Measurements from ENCODE around the gene ENOX1. TPM values are rescaled to one million over a fixed set of nuclear protein-coding genes. Genes with fewer than 3 reads are reported as not detected.

The ENOX1 gene
- total and polyA plus RNA-seq, 9 of the 15 experiments (the other 6 are each of a cell fraction or from before 2014, with no cell fraction given): not detected

- Histone ChIP-seq H3K36me3 (ENCODE audit: control insufficient read depth, insufficient read depth, low read length) (no peaks in the 10 kb centered on the region), H3K27ac (ENCODE audit: extremely low read depth, low read depth, low read length) (no peak overlapping the region), H4K20me1 (replicated peaks; ENCODE audit: control insufficient read depth, insufficient read depth, low read length) (no peaks in the 10 kb centered on the region), H2AFZ (ENCODE audit: low read depth, low read length) (no peak overlapping the region), H3K9me3 (replicated peaks; ENCODE audit: control insufficient read depth, insufficient read depth, low read depth, low read length) (no peaks in the 10 kb centered on the region), H3K9ac (ENCODE audit: insufficient read depth in 1 of 2, low read depth in 2 of 2, low read length in 2 of 2) (no peak overlapping the region), H3K4me1 (replicated peaks in 1 of 2; ENCODE audit: control insufficient read depth in 2 of 2, insufficient read depth in 2 of 2, low read length in 2 of 2) (no peaks in the 10 kb centered on the region), H3K79me2 (ENCODE audit: control insufficient read depth, insufficient read depth, low read length) (no peaks in the 10 kb centered on the region), H3K27me3 (ENCODE audit: control insufficient read depth in 2 of 2, insufficient read depth in 2 of 2, low read length in 2 of 2) (no peaks in the 10 kb centered on the region; a peak in 1 of 5 replicates), H3K4me2 (ENCODE audit: insufficient read depth, low read length) (no peak overlapping the region), H3K4me3 (no peak overlapping the region), H3K9me1 (ENCODE audit: control insufficient read depth, insufficient read depth, low read length) (no peaks in the 10 kb centered on the region)
- in situ Hi-C loops (cut with MboI): no loop called here
- 3% methylated on average over 5 of the region's 5 CpGs for WGBS (ENCODE audit: insufficient coverage, low coverage, missing lambda C conversion rate)
- no peak for ATAC-seq
- no TSS peak for BruUV-seq (replicated peaks)
- ChIA-PET CTCF (ENCODE audit: low intra/inter-chr PET ratio) (no interaction called here), POLR2A (no interaction called here)
- intact Hi-C loops (cut with micrococcal nuclease): no loop called here
- TF ChIP-seq ZNF354B (CRISPR knock-in tag; IDR thresholded peaks at IDR 0.05): no peak
- DNase-seq (ENCODE audit: extremely low read depth in 1 of 4, low spot score in 3 of 4): no peak
- FAIRE-seq: no peak
These were observed 423.4 kb downstream of the ENOX1 start for GRCh38 chr13:43363156-43363953.

DNA sequence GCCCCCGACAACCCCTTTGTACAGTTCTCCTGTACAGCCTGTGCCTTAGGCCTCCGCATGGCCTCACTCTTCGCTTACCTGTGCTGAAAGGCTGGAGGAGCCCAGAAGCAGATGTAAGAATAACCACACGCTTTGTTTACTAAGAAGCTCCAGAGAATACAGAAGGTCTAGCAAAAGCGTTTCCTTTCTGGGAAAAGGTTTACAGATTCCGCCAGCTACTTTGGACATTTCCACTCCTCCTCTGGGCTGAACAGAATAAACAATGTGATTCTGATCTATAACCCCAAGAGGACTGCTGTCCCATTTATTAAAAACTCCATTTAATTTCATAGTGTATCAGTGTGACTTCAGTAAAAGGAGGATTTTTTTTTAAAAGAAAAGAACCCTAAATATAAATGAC lies 424.2 kb downstream of the ENOX1 start:
- H3K4me3 ChIP-seq: no peak overlapping the region
- CTCF ChIA-PET (ENCODE audit: low intra/inter-chr PET ratio): no interaction called here
- H4K20me1 ChIP-seq (replicated peaks; ENCODE audit: control insufficient read depth, insufficient read depth, low read length): no peaks in the 10 kb centered on the region
- no peak for FAIRE-seq
- POLR2A ChIA-PET: no interaction called here
- no peaks in the 10 kb centered on the region; a peak in 1 of 5 replicates for H3K27me3 ChIP-seq (ENCODE audit: control insufficient read depth in 2 of 2, insufficient read depth in 2 of 2, low read length in 2 of 2)
- BruUV-seq (replicated peaks): no TSS peak
- H2AFZ ChIP-seq (ENCODE audit: low read depth, low read length): no peak overlapping the region
- no peaks in the 10 kb centered on the region for H3K79me2 ChIP-seq (ENCODE audit: control insufficient read depth, insufficient read depth, low read length)
- no peaks in the 10 kb centered on the region for H3K36me3 ChIP-seq (ENCODE audit: control insufficient read depth, insufficient read depth, low read length)
- no peak overlapping the region for H3K4me2 ChIP-seq (ENCODE audit: insufficient read depth, low read length)
- DNase-seq (ENCODE audit: extremely low read depth in 1 of 4, low spot score in 3 of 4): no peak
- intact Hi-C loops (cut with micrococcal nuclease): no loop called here
- H3K9me1 ChIP-seq (ENCODE audit: control insufficient read depth, insufficient read depth, low read length): no peaks in the 10 kb centered on the region
- no peak overlapping the region for H3K9ac ChIP-seq (ENCODE audit: insufficient read depth in 1 of 2, low read depth in 2 of 2, low read length in 2 of 2)
- no peak overlapping the region for H3K27ac ChIP-seq (ENCODE audit: extremely low read depth, low read depth, low read length)
- 0% methylated on average over 2 of the region's 6 CpGs for WGBS (ENCODE audit: insufficient coverage, low coverage, missing lambda C conversion rate)
- H3K9me3 ChIP-seq (replicated peaks; ENCODE audit: control insufficient read depth, insufficient read depth, low read depth, low read length): no peaks in the 10 kb centered on the region
- TF ChIP-seq FUS (optimal IDR thresholded peaks at IDR 0.05; ENCODE audit: low read depth, low read length): no peak
- TF ChIP-seq RAD51 (IDR thresholded peaks at IDR 0.05; ENCODE audit: borderline replicate concordance, low read depth): no peak
- TF ChIP-seq ZNF766 (CRISPR knock-in tag; conservative IDR thresholded peaks at IDR 0.05): no peak
- TF ChIP-seq, protein P1, sequence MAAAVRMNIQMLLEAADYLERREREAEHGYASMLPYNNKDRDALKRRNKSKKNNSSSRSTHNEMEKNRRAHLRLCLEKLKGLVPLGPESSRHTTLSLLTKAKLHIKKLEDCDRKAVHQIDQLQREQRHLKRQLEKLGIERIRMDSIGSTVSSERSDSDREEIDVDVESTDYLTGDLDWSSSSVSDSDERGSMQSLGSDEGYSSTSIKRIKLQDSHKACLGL (CRISPR knock-in tag; IDR thresholded peaks at IDR 0.05; ENCODE audit: borderline replicate concordance, poor library complexity, severe bottlenecking): no peak
- TF ChIP-seq, protein P2, sequence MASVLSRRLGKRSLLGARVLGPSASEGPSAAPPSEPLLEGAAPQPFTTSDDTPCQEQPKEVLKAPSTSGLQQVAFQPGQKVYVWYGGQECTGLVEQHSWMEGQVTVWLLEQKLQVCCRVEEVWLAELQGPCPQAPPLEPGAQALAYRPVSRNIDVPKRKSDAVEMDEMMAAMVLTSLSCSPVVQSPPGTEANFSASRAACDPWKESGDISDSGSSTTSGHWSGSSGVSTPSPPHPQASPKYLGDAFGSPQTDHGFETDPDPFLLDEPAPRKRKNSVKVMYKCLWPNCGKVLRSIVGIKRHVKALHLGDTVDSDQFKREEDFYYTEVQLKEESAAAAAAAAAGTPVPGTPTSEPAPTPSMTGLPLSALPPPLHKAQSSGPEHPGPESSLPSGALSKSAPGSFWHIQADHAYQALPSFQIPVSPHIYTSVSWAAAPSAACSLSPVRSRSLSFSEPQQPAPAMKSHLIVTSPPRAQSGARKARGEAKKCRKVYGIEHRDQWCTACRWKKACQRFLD (CRISPR knock-in tag; IDR thresholded peaks at IDR 0.05): no peak
- no peaks in the 10 kb centered on the region for H3K4me1 ChIP-seq (replicated peaks in 1 of 2; ENCODE audit: control insufficient read depth in 2 of 2, insufficient read depth in 2 of 2, low read length in 2 of 2)
- in situ Hi-C loops (cut with MboI): no loop called here
- ATAC-seq: no peak
